Panc1 (cell line): ENCODE results near the gene NPHP4. TPM values are rescaled to one million over a fixed set of nuclear protein-coding genes. Genes with fewer than 3 reads are reported as not detected.

Experiments used
- ATAC-seq: fragments of 200-7000 bp; cut with Tn5 transposase; 2 replicates; pipeline ENCODE4 v1.9.1; 2020; ENCODE audit warnings: mild to moderate bottlenecking, moderate library complexity
- BruUV-seq: library from RNA; stranded (reverse); fragments of 400-500 nt; replicated peaks from 2 replicates; lab custom pipeline; 2021; lab: Mats Ljungman, UMichigan
- CTCF ChIA-PET: fragments of 300-600 bp; sonication (Branson Sonifier 250); formaldehyde crosslinking; loops from one replicate; lab custom pipeline; 2022; ENCODE audit warnings: antibody characterized with exemption; lab: Charles Lee
- POLR2A ChIA-PET: fragments of 300-600 bp; sonication (Branson Sonifier 250); formaldehyde crosslinking; loops from one replicate; lab custom pipeline; 2022; ENCODE audit warnings: antibody characterized with exemption; lab: Charles Lee
- DNase-seq: peaks from one replicate; pipeline ENCODE4 v3.0.0-alpha.2; 2010; ENCODE audit warnings: low read depth, low spot score
- H3K27ac ChIP-seq: 2 replicates; pipeline ENCODE4 v1.5.1; 2011; ENCODE audit warnings: mild to moderate bottlenecking, low read length, inconsistent platforms
- H3K27me3 ChIP-seq: fragments of 200-500 bp; sonication (Bioruptor generic); 2 replicates; pipeline ENCODE4 v1.6.0; 2014; ENCODE audit warnings: low read length, inconsistent platforms; ENCODE audit not compliant: control insufficient read depth, insufficient read depth
- H3K36me3 ChIP-seq: fragments of 200-500 bp; sonication (Bioruptor generic); 2 replicates; pipeline ENCODE4 v1.5.1; 2014; ENCODE audit warnings: inconsistent platforms, mild to moderate bottlenecking, low read length, moderate library complexity; ENCODE audit not compliant: control insufficient read depth, insufficient read depth
- H3K4me1 ChIP-seq: 2 replicates; pipeline ENCODE4 v1.5.1; 2011; ENCODE audit warnings: inconsistent platforms, mild to moderate bottlenecking, low read length, moderate library complexity; ENCODE audit not compliant: control insufficient read depth, insufficient read depth
- H3K4me3 ChIP-seq, 2 experiments: 2 replicates each; pipeline ENCODE4 v1.5.1; 2011 to 2012; ENCODE audit warnings: low read depth in 2 of 2, low read length in 2 of 2, mild to moderate bottlenecking in 2 of 2, inconsistent platforms in 1 of 2, moderate library complexity in 1 of 2
- H3K9me3 ChIP-seq: fragments of 200-500 bp; sonication (Bioruptor generic); 2 replicates; pipeline ENCODE4 v1.5.1; 2014; ENCODE audit warnings: low read depth, mild to moderate bottlenecking, inconsistent platforms, low read length, moderate library complexity; ENCODE audit not compliant: control insufficient read depth, insufficient read depth
- CTCF ChIP-seq: fragments of 450-650 bp; IDR thresholded peaks from 2 replicates; pipeline ENCODE4 v1.5.1; 2017; ENCODE audit warnings: mild to moderate bottlenecking
- POLR2AphosphoS5 ChIP-seq: IDR thresholded peaks from 2 replicates; pipeline ENCODE4 v1.6.1; 2012; ENCODE audit warnings: mild to moderate bottlenecking, low read depth, low read length, moderate library complexity
- REST ChIP-seq, 2 experiments: IDR thresholded peaks; 2 replicates each; pipeline ENCODE4 v1.6.1; 2011 to 2012; ENCODE audit warnings: low read depth in 2 of 2, control low read depth in 1 of 2, low read length in 1 of 2, mild to moderate bottlenecking in 1 of 2, moderate library complexity in 1 of 2; ENCODE audit not compliant: insufficient read depth in 1 of 2
- SIN3A ChIP-seq: IDR thresholded peaks from 2 replicates; pipeline ENCODE4 v1.6.1; 2012; ENCODE audit warnings: low read depth, mild to moderate bottlenecking, low read length, moderate library complexity, borderline replicate concordance; ENCODE audit not compliant: insufficient read depth
- TCF7L2 ChIP-seq: IDR thresholded peaks from 2 replicates; pipeline ENCODE4 v1.6.1; 2011; ENCODE audit warnings: mild to moderate bottlenecking, low read depth, low read length, inconsistent platforms
- in situ Hi-C: cut with HindIII; loops from 2 replicates; pipeline ENCODE4 v1.10.0; 2016; ENCODE audit warnings: low sequenced_read_pairs, low pct_unique_long_range_greater_than_20kb
- intact Hi-C: fragments of 100-400 bp; cut with micrococcal nuclease; formaldehyde crosslinking; loops from one replicate; pipeline ENCODE4 v1.10.0; 2022; ENCODE audit not compliant: unreplicated experiment
- total RNA-seq: library from RNA; stranded (reverse); gene quantifications from one replicate; pipeline ENCODE4 v1.2.1, GENCODE V29; 2021; ENCODE audit not compliant: unreplicated experiment

Gene NPHP4
- total RNA-seq, 1 experiment from 2014 or later = 20.1 TPM

GRCh38 chr1:5832916-5833895 lies 159.0 kb downstream of the NPHP4 start:
- ChIA-PET POLR2A (no interaction called here), CTCF (no interaction called here)
- Histone ChIP-seq H3K9me3 (no peaks in the 10 kb centered on the region), H3K4me3 (no peak overlapping the region), H3K27me3 (no peaks in the 10 kb centered on the region; the same call in 1 of the 2 replicates), H3K36me3 (no peaks in the 10 kb centered on the region), H3K4me1 (no peaks in the 10 kb centered on the region), H3K27ac (no peak overlapping the region)
- intact Hi-C loops = no loop called here
- ATAC-seq (no peak), DNase-seq (no peak)
- in situ Hi-C loops = no loop called here
- no TSS peak for BruUV-seq
- TF ChIP-seq TCF7L2 (no peak), POLR2AphosphoS5 (no peak), REST (IDR thresholded peaks at IDR 0.05; ENCODE audit: insufficient read depth in 1 of 2, low read depth in 2 of 2, low read length in 1 of 2) (no peak), CTCF (no peak), SIN3A (no peak)

- Histone ChIP-seq H3K27ac (no peak overlapping the region), H3K36me3 (no peaks in the 10 kb centered on the region), H3K27me3 (no peaks in the 10 kb centered on the region), H3K9me3 (no peaks in the 10 kb centered on the region), H3K4me1 (no peaks in the 10 kb centered on the region), H3K4me3 (no peak overlapping the region)
- in situ Hi-C loops (no loop called here), intact Hi-C loops (no loop called here)
- DNase-seq = no peak
- ChIA-PET CTCF (no interaction called here), POLR2A (no interaction called here)
- TF ChIP-seq TCF7L2 = no peak
- no peak for TF ChIP-seq POLR2AphosphoS5
- BruUV-seq = no TSS peak
- ATAC-seq = no peak
These were observed 160.5 kb downstream of the NPHP4 start for GRCh38 chr1:5831600-5832335.
